HG03565 (cell line): ENCODE measurements around the gene SPEG.

ENCODE experiments used
- ATAC-seq: cut with Tn5 transposase; IDR thresholded peaks from one replicate; pipeline ENCODE4 v1.9.1; 2021; ENCODE audit warnings: mild to moderate bottlenecking, moderate library complexity; ENCODE audit not compliant: unreplicated experiment

The SPEG gene

DNA sequence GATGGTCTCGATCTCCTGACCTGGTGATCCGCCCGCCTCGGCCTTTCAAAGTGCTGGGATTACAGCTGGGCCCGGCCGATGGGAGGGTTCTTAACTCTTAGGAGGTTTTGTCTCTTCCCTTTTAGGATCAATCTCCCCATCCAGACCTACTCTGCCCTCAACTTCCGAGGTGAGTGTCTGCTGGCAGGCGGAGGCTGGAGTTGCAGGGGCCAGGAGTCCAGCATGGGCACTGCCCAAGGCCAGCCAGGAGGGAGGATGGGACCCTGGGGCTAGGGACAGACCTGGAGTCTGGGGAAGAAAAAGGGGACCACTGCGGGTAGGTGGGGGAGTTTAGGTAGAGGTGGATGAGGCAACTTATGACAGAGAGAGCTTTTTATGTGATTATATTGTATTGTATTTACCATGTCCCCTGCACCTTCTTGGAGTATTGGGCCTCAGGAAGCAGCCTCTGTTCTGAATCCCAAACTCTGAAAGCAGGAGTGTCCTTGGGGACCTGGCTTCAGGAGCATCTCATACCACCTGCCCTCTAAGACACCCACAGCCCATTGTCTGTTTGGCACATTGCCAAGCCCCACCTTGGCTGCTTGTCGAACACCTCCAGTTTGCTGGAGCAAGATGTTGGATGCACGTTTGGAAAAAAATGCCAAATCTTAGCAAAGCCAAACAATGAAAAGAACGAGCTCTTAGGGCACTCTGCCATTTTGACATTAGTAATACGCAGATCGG lies 10.8 kb upstream of the SPEG start:
- ATAC-seq, result no peak

DNA sequence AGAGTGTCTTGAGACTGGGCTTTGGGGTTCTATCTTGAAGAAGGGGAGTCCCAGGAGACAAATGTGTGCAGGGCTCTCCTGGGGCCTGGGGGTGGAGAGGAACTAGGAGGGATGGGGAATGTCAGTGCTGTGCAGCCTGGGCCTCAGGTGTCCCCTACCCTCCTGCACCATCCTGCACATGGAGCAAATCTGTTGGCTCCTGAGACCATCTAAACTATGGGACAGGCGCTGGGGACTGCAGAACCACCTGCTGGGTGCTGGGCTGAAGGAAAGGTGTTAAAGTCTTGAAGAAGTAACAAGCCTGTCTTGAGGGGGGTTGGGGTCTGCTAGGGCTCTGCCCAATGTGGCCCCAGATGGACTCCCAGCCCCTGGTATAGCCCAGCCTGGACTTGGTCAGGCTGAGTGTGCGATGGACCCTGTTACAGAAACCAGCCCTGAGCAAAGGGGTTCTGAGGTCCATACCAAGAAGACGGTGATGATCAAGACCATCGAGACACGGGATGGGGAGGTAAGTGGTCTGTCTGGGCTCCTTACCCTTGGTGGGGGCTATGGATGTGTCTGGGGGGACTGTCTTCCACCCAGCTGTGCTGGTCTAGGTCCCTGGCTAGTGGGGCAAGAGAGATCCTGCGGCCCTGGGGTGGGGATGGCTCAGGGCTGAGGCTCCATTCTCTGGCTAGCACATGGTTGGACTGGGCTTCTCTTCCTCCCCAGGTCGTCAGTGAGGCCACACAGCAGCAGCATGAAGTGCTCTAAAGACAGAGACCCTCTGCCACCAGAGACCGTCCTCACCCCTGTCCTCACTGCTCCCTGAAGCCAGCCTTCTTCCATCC lies 9.2 kb upstream of the SPEG start:
- ATAC-seq, result no peak

DNA sequence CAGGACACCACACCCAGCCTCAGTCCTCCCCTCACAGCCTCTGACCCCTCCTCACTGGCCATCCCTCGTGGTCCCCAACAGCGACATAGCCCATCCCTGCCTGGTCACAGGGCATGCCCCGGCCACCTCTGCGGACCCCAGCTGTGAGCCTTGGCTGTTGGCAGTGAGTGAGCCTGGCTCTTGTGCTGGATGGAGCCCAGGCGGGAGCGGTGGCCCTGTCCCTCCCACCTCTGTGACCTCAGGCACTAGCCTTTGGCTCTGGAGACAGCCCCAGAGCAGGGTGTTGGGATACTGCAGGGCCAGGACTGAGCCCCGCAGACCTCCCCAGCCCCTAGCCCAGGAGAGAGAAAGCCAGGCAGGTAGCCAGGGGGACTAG lies 8.6 kb upstream of the SPEG start:
- no peak for ATAC-seq

DNA sequence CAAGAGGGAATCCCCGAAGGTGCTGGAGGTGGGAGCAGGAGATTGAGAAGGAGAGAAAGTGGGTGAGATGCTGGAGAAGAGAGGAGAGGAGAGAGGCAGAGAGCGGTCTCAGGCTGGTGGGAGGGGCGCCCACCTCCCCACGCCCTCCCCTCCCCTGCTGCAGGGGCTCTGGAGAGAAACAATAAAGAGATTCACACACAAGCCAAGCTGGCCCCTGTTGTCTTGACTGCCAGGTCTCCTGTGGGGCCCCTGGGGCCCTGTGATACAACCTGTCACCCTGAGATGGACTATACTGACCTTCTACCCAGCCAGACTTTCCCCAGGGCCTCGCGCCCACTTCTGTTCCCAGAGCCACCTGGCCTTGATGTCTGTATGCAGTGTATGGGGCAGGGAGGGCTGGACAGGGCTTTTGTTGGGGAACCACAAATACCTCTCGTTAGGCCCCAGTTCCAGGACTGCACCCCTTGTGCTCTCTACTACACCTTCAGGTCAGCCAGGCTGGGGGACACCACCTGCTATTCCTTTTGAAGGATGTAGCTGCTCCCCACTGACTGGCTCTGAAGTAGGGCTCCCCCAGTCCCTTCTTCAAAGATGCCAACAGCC lies 8.0 kb upstream of the SPEG start:
- ATAC-seq, result no peak

DNA sequence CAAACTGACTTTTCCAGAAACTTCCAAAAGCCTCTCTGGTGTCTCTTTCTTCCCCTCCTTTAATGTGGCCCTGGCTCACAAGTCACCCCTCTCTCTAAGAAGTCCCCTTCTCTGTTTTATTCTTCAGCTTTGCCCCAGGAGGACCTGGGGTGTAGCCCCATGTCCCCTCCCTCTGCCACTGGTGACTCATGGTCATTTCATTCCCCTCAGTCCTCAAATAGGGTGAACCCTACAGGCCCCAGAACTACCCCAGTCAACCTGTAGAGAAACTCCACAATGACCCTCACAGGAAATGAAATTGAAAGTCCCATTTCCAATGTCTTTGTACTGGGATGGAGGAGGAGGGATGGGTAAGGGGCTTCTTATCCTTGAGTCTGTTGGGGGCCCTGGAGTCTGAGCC lies 6.2 kb upstream of the SPEG start:
- ATAC-seq, result no peak

DNA sequence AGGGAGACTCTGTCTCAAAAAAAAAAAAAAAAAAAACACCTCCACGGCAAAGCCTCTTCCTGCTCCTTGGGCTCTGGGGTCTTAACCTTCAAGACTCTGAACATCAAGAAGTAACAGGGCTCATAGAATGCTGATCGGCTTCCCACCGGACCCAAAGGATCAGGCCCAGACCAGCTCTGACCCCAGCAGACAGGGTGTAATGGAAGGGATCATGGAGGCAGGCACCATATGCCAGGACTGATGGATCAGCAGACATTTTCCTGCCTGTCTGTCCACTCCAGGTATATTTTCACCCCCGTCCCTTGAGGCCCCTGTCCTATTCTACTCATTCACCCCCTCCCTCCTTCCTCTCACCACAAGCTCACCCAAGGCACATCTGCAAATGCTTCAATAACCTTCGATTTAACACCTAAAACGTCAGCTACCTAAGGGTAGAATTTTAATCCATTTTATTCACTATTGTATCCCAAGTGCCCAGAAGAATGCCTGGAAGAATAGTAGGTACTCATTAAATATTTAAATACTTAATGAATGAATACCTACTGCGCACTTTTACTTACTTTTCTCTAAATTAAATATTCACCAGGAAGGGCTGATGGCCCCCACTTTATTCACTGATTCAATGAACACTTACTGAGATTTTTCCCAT lies 4.6 kb upstream of the SPEG start:
- no peak for ATAC-seq

DNA sequence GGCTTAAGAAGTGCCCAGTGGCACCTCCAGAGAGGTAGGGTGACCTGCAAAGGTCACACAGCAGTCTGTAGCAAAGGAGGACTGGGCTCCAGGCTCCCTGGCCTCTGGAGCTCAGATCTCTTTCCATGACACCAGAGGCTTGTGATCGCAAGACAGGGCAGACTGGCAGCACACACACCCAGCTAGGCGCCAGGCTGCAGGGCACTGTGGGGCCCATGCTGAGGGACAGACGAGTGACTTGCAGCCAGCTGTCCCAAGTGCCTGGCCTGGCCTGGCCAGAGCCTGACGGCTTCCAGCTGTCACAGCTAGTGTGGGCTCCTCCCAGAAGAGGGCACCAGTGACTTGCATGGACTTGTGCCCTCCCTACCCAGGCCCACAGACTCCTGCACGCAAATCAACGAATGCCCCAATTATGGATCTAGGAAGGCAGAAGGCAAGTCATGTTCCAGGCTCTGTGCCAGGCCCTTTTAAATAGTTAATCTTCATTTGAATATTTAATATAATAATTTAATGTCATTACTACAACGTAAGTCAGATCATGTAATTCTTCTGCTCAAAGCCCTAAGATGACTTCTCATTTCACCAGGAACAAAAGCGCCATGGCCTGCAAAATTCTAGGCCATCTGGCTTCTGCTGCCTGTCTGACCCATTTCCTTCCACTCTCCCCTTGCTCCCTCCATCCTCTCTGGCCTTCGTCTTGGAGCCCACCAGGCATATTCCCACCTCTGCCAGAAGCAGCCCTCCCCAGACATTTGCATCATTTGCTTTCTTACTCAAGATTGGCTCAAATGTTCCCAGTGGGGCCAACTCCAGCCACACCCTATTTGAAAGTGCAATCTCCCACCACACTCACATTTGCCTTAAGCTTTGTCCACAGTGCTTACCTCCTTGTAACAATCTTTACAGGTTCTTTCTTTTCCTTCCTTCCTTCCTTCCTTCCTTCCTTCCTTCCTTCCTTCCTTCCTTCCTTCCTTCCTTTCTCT lies 3.7 kb upstream of the SPEG start:
- ATAC-seq, result no peak

DNA sequence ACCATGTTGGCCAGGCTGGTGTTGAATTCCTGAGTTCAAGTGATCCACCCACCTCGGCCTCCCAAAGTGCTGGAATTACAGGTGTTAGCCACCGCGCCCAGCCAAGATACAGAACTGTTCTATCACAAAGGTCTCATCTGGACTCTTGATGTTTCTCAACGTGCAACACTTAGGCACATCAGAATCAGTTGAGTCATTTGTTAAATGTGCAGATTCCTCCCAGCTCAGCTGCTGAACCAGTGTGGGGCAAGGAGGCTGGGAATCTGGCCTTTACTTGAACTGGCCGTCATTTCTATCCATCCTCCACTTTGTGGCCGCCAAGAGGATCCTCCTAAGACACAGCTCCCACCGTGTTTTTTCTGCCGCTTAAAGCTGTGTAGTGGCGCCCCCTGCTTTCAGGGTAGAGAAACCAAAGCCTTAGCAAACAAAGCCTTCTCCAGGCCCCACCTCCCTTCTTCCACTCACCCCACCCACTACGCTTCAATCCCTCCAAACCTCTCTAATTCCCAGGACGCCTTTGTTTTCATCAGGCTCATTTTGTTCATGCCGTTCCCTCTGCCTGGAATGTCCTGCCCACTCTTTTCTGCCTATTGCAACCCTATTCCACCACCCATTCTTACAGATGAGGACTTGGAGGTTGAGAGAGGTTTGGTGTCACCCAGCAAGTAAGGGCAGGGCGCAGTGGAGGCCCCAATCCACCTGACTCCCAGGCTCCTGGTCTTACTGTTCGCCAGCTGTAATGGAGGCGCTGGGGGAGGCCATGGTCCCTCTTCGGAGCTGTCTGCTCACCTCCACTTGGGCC lies 776 bp upstream of the SPEG start:
- no peak for ATAC-seq

DNA sequence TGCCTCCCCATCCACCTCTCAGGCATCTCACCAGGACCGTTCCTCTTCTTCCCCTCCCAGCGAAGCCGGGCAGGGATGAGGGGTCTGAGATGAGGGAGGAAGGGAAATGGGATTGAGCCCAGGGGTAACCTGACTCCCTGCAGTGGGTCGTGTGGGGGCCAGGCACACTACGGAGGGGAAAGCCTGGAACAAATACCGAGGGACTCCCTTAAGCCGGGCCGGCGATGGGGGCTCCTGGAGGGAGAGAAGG lies 250 bp upstream of the SPEG start:
- ATAC-seq, result no peak

DNA sequence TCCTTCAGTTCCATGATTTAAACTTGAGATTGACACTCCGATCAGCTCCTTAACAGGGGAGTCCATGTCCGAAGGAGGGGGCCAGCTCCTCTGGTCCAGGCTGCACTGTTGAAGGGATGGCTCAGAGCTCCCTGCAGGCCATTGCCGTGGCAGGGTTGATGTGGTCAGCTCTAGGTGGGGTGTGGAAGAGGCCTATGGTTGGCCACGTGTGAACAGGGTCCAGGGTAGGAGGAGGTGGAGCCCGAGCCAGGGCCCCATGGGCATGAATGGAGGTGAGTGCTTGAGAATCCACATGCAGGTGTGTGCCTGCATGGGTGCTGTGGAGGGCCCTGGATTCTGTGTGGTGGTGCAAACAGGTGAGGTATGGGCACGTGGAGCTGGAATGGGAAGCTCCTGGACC lies 1.1 kb downstream of the SPEG start:
- no peak for ATAC-seq

DNA sequence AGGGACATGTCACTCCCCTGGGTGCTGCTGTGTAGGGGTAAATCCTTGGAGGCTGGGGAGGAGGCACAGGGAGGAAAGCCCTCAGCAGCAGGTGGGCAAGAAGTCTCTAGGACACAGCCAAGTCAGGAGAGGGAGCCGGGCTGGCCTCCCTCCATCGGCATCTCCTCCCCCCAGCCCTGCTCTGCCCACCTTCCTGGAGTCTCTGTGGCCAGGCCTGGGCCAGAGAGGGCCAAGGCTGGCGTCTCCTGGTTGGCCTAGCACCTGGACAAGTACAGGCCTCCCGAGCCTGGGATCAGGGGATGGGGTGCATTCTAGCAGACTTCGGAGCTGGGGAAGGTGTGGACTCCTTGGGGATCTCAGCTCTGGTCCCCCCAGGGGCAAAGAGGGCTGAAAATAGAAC lies 1.8 kb downstream of the SPEG start:
- no peak for ATAC-seq

DNA sequence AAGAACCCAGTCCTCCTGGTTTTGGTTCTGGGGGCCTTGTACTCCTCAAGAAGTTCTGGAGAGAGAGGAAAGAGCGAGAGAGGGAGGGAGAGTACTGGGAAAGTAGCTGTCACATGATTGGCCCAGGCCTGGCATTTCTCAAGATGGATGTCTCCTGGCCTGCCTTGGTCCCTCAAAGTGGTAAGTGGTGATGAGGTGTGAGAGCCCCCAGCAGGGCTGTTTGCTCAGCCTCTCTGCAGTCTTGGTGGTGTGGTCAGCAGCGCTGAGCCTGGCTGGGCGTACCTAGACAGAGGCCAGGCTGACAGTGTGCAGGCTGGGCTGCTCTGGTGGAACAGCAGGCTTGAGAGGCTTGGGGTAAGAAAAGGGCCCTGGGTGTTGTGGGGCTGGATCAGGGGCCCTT lies 2.5 kb downstream of the SPEG start:
- ATAC-seq, result no peak

DNA sequence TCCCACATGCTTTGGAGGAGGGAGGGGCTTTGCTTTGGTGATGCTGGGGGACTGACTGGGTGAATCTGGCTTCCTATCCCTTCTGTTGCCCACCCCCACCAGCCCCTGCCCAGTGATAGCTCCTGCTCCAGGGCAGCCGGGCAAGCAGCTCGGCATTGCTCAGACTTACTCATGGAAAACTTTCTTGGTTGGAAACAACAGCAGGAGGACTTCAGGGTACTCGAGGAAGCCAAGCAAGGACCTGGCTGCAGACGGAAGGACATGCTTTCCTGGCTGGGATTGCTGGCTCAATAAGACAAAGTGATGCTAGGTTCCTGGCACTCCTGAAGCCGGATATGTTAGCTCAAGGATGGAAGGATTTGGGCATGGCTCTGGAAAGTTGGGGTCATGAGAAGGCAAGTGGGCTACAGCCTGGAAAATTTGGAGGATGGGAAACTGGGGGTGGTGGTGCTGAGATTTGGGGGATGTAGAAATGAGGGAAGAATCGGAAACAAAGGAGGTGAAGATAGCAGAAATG lies 3.1 kb downstream of the SPEG start:
- no peak for ATAC-seq

DNA sequence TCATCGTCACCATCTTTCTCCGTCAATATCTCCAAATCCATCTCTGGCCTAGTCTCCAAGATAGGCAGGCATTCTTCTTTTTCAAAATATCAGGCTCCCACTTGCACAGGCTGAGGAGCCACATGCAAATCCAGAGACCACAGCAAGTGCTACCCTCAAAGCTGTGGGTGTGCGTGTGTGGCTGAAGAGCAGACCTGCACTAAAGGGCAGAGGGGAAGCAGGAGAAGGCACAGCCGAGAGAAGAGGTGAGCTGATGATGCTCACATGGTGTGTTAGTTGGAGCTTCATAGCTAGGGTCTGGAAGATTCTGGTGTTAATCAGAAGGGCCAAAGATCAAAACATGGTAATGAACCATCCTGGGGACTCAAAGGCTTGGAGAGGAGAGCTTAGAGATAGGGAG lies 3.8 kb downstream of the SPEG start:
- ATAC-seq, result no peak

DNA sequence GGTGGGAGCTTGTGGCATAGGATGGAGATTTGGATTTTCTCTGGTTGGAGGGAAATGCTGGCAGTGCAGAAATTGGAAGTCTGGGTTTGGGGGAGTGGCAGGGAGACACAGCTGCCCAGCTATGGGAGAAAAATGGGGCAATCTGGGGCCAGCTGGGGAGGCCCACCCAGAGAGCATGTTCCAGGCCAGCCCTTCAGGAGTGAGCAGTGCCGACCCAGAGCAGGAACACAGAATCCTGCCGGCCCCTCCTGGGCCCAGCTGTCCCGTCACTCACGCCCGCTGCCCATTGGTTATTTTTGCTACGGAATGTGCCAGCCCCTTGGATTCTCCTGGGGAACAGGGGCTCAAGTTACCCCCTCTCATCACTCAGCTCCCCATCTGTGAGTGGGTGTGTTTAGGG lies 4.9 kb downstream of the SPEG start:
- ATAC-seq, result no peak

DNA sequence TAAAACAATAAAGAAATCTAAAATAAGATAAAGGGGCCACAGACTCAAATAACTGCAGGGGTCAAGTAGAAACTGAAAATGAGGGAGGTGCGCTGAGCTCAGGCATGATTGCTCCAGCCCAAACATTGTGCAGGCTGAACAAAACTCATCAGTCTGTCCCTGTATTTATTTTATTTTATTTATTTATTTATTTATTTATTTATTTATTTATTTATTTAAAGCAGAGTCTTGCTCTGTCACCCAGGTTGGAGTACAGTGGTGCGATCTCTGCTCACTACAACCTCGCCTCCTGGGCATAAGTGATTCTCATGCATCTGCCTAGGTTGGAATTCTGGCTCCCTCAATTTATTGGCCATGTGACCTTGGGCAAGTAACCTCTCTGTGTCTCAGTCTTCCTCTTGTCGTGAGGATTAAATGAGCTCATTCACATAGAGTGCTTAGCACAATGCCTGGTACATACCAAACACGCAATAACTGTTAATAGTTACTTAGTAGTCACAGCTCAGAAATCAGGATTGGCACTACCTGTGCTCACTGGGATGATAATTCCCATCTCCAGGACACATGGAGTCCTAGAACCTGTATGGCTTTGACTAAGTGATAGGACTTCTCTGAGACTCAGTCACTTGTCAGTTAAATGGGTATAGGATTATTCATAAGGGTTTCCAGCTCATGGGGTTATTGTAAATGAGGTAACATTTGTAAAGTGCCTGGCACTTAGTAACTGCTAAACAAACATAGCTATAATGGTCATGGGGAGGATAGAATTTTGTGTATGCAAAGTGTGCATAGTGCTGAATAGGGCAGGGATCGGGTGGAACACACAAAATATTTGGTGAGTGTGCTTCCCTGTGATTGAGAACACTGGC lies 6.0 kb downstream of the SPEG start:
- no peak for ATAC-seq

DNA sequence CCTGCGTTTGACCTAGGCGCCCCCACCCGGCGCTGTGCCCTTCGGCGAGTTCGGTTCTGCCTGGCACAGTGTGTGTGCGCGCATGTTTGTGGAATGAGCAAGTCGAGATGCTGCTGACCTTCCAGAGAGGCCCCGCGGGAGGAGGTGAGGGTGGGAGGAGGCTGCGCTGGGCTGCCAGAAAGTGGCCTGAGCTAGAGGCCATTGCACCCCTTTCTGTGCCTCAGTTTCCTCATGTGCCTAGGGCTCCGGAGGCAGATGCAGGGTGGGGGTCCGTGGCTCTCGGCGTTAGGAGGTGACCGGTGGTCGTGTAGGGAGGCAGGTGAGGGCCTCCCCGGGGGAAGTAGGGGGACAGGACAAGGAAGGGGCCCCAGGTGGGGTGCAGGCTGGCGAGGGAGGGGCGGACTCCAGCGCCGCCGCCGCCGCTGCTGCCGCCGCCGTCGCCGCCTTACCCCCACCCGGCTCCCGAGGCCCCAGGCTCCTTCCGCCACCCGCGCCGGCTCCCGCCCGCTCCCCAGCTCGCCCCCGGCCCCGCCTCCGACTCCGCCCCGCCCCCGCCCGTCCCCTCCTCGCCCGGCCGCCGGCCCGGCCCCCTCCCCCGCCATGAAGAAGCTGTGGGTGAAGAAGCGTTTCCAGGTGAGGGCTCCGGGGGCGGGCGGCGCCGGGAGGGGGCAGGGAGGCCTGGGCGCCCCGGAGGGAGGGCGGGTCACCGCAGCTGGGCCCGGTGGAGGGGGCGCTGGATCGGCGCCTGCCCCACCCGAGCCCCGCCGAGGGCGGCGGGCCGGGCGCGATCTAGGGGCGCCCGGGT lies 7.0 kb downstream of the SPEG start:
- no peak for ATAC-seq
